HEK293 (cell line): ENCODE data around the gene FXR1.

Experiments
- IKZF3 ChIP-seq: fragments of 450-650 bp; IDR thresholded peaks from 2 replicates; pipeline ENCODE4 v1.5.0; 2018; ENCODE audit warnings: missing biosample characterization, mild to moderate bottlenecking, missing genetic modification characterization, moderate library complexity
- KLF10 ChIP-seq: fragments of 450-650 bp; IDR thresholded peaks from 2 replicates; pipeline ENCODE4 v1.5.1; 2018; ENCODE audit warnings: missing biosample characterization, mild to moderate bottlenecking, missing genetic modification characterization
- KLF9 ChIP-seq: fragments of 450-650 bp; formaldehyde crosslinking; IDR thresholded peaks from 2 replicates; pipeline ENCODE4 v1.5.1; 2016; ENCODE audit warnings: missing biosample characterization, missing genetic modification characterization, low read depth
- MEIS1 ChIP-seq: sonication (generic); formaldehyde crosslinking; IDR thresholded peaks from 2 replicates; pipeline ENCODE4 v1.8.1; 2022; ENCODE audit warnings: missing genetic modification reagents, mild to moderate bottlenecking, borderline replicate concordance
- PRDM1 ChIP-seq: fragments of 450-650 bp; formaldehyde crosslinking; IDR thresholded peaks from 2 replicates; pipeline ENCODE4; 2016; ENCODE audit warnings: missing biosample characterization, missing genetic modification characterization
- RBAK ChIP-seq: fragments of 450-650 bp; formaldehyde crosslinking; IDR thresholded peaks from 2 replicates; pipeline ENCODE4 v1.5.1; 2016; ENCODE audit warnings: missing biosample characterization, missing genetic modification characterization
- WT1 ChIP-seq: fragments of 450-650 bp; formaldehyde crosslinking; IDR thresholded peaks from 2 replicates; pipeline ENCODE4 v1.5.1; 2016; ENCODE audit warnings: missing biosample characterization, missing genetic modification characterization
- ZBTB17 ChIP-seq: fragments of 450-650 bp; formaldehyde crosslinking; IDR thresholded peaks from 2 replicates; pipeline ENCODE4 v1.5.1; 2016; ENCODE audit warnings: missing biosample characterization, missing genetic modification characterization
- ZBTB20 ChIP-seq: fragments of 450-650 bp; formaldehyde crosslinking; IDR thresholded peaks from 2 replicates; pipeline ENCODE4 v1.5.1; 2016; ENCODE audit warnings: missing biosample characterization, missing genetic modification characterization
- ZBTB26 ChIP-seq: fragments of 450-650 bp; formaldehyde crosslinking; optimal IDR thresholded peaks from 2 replicates; pipeline ENCODE3; 2016; ENCODE audit warnings: missing biosample characterization, mild to moderate bottlenecking, missing genetic modification characterization
- ZNF140 ChIP-seq: fragments of 450-650 bp; formaldehyde crosslinking; IDR thresholded peaks from 2 replicates; pipeline ENCODE4 v1.5.1; 2016; ENCODE audit warnings: missing biosample characterization, missing genetic modification characterization
- ZNF175 ChIP-seq: fragments of 450-650 bp; formaldehyde crosslinking; IDR thresholded peaks from 2 replicates; pipeline ENCODE4 v1.5.1; 2016; ENCODE audit warnings: missing biosample characterization, missing genetic modification characterization
- ZNF19 ChIP-seq: fragments of 450-650 bp; formaldehyde crosslinking; IDR thresholded peaks from 2 replicates; pipeline ENCODE4; 2016; ENCODE audit warnings: missing biosample characterization, missing genetic modification characterization, low read depth
- ZNF223 ChIP-seq: fragments of 450-650 bp; formaldehyde crosslinking; IDR thresholded peaks from 2 replicates; pipeline ENCODE4 v1.5.1; 2016; ENCODE audit warnings: missing biosample characterization, missing genetic modification characterization
- ZNF248 ChIP-seq: fragments of 450-650 bp; formaldehyde crosslinking; IDR thresholded peaks from 2 replicates; pipeline ENCODE4 v1.5.1; 2017; ENCODE audit warnings: missing biosample characterization, missing genetic modification characterization
- ZNF302 ChIP-seq: fragments of 450-650 bp; formaldehyde crosslinking; IDR thresholded peaks from 2 replicates; pipeline ENCODE4 v1.5.1; 2016; ENCODE audit warnings: missing biosample characterization, missing genetic modification characterization, low read depth
- ZNF341 ChIP-seq: fragments of 450-650 bp; formaldehyde crosslinking; IDR thresholded peaks from 2 replicates; pipeline ENCODE4; 2016; ENCODE audit warnings: low read depth, missing biosample characterization, missing genetic modification characterization
- ZNF350 ChIP-seq: fragments of 450-650 bp; formaldehyde crosslinking; IDR thresholded peaks from 2 replicates; pipeline ENCODE4 v1.5.0; 2017; ENCODE audit warnings: missing biosample characterization, mild to moderate bottlenecking, missing genetic modification characterization
- ZNF473 ChIP-seq: fragments of 450-650 bp; formaldehyde crosslinking; IDR thresholded peaks from 2 replicates; pipeline ENCODE4 v1.5.1; 2017; ENCODE audit warnings: missing biosample characterization, missing genetic modification characterization
- ZNF488 ChIP-seq: fragments of 450-650 bp; formaldehyde crosslinking; IDR thresholded peaks from 2 replicates; pipeline ENCODE4 v1.5.1; 2016; ENCODE audit warnings: missing biosample characterization, missing genetic modification characterization
- ZNF501 ChIP-seq: fragments of 450-650 bp; formaldehyde crosslinking; IDR thresholded peaks from 2 replicates; pipeline ENCODE4 v1.5.1; 2016; ENCODE audit warnings: missing biosample characterization, missing genetic modification characterization
- ZNF514 ChIP-seq: fragments of 450-650 bp; formaldehyde crosslinking; IDR thresholded peaks from 2 replicates; pipeline ENCODE4 v1.5.1; 2016; ENCODE audit warnings: missing biosample characterization, missing genetic modification characterization
- ZNF558 ChIP-seq: fragments of 450-650 bp; formaldehyde crosslinking; IDR thresholded peaks from 2 replicates; pipeline ENCODE4 v1.5.1; 2016; ENCODE audit warnings: missing biosample characterization, missing genetic modification characterization
- ZNF600 ChIP-seq: fragments of 450-650 bp; formaldehyde crosslinking; IDR thresholded peaks from 2 replicates; pipeline ENCODE4 v1.5.1; 2016; ENCODE audit warnings: missing biosample characterization, missing genetic modification characterization
- ZNF624 ChIP-seq: fragments of 450-650 bp; formaldehyde crosslinking; IDR thresholded peaks from 2 replicates; pipeline ENCODE4 v1.5.1; 2017; ENCODE audit warnings: missing biosample characterization, missing genetic modification characterization
- ZNF654 ChIP-seq: fragments of 450-650 bp; formaldehyde crosslinking; IDR thresholded peaks from 2 replicates; pipeline ENCODE4 v1.5.1; 2016; ENCODE audit warnings: low read depth, missing biosample characterization, missing genetic modification characterization
- ZNF658 ChIP-seq: fragments of 450-650 bp; formaldehyde crosslinking; IDR thresholded peaks from 2 replicates; pipeline ENCODE4; 2016; ENCODE audit warnings: missing biosample characterization, missing genetic modification characterization
- ZNF677 ChIP-seq: fragments of 450-650 bp; IDR thresholded peaks from 2 replicates; pipeline ENCODE4 v1.5.0; 2018; ENCODE audit warnings: missing biosample characterization, mild to moderate bottlenecking, missing genetic modification characterization, moderate library complexity
- ZNF701 ChIP-seq: fragments of 450-650 bp; formaldehyde crosslinking; IDR thresholded peaks from 2 replicates; pipeline ENCODE4 v1.5.1; 2016; ENCODE audit warnings: missing biosample characterization, missing genetic modification characterization
- ZNF768 ChIP-seq: fragments of 450-650 bp; formaldehyde crosslinking; IDR thresholded peaks from 2 replicates; pipeline ENCODE4 v1.5.1; 2018; ENCODE audit warnings: missing biosample characterization, mild to moderate bottlenecking, missing genetic modification characterization
- ZNF776 ChIP-seq: fragments of 450-650 bp; formaldehyde crosslinking; IDR thresholded peaks from 2 replicates; pipeline ENCODE4 v1.5.0; 2017; ENCODE audit warnings: missing biosample characterization, missing genetic modification characterization, borderline replicate concordance
- ZNF785 ChIP-seq: fragments of 450-650 bp; formaldehyde crosslinking; IDR thresholded peaks from 2 replicates; pipeline ENCODE4 v1.5.1; 2016; ENCODE audit warnings: missing biosample characterization, missing genetic modification characterization
- ZNF792 ChIP-seq: fragments of 450-650 bp; formaldehyde crosslinking; IDR thresholded peaks from 2 replicates; pipeline ENCODE4 v1.5.1; 2016; ENCODE audit warnings: missing biosample characterization, missing genetic modification characterization
- ZNF843 ChIP-seq: fragments of 450-650 bp; formaldehyde crosslinking; IDR thresholded peaks from 2 replicates; pipeline ENCODE4 v1.5.1; 2016; ENCODE audit warnings: missing biosample characterization, missing genetic modification characterization
- ZXDB ChIP-seq: fragments of 450-650 bp; formaldehyde crosslinking; IDR thresholded peaks from 2 replicates; pipeline ENCODE4 v1.5.1; 2016; ENCODE audit warnings: missing biosample characterization, missing genetic modification characterization
- TF ChIP-seq, protein P1 (sequence below): fragments of 450-650 bp; formaldehyde crosslinking; IDR thresholded peaks from 2 replicates; pipeline ENCODE4 v1.5.1; 2017; ENCODE audit warnings: missing biosample characterization, missing genetic modification characterization
- TF ChIP-seq, protein P2 (sequence below): fragments of 450-650 bp; formaldehyde crosslinking; IDR thresholded peaks from 2 replicates; pipeline ENCODE4 v1.5.1; 2016; ENCODE audit warnings: missing biosample characterization, missing genetic modification characterization

FXR1 gene

GRCh38 chr3:180912304-180913296 is at the start of gene FXR1 (continued):
- TF ChIP-seq PRDM1 (tag by site-specific recombination) = peak; percentile 36; the same call in 1 of the 2 replicates
- TF ChIP-seq RBAK (tag by site-specific recombination) = no peak
- no peak for TF ChIP-seq ZNF600 (tag by site-specific recombination)
- no peak for TF ChIP-seq KLF10
- TF ChIP-seq ZNF488 (tag by site-specific recombination) = no peak
- TF ChIP-seq ZNF701 (tag by site-specific recombination) = no peak
- TF ChIP-seq ZNF341 (tag by site-specific recombination) = 0 out of 2 replicates have a peak, but pooled peaks have one; percentile 24
- peak; percentile 85 for TF ChIP-seq KLF9
- TF ChIP-seq ZNF776 = no peak
- no peak for TF ChIP-seq ZNF350 (tag by site-specific recombination)
- TF ChIP-seq ZNF501 (tag by site-specific recombination) = 0 out of 2 replicates have a peak, but pooled peaks have one; percentile 21
- peak; percentile 46; the same call in 1 of the 2 replicates for TF ChIP-seq ZXDB (tag by site-specific recombination)
- no peak for TF ChIP-seq ZBTB20 (tag by site-specific recombination)
- TF ChIP-seq, protein P1, sequence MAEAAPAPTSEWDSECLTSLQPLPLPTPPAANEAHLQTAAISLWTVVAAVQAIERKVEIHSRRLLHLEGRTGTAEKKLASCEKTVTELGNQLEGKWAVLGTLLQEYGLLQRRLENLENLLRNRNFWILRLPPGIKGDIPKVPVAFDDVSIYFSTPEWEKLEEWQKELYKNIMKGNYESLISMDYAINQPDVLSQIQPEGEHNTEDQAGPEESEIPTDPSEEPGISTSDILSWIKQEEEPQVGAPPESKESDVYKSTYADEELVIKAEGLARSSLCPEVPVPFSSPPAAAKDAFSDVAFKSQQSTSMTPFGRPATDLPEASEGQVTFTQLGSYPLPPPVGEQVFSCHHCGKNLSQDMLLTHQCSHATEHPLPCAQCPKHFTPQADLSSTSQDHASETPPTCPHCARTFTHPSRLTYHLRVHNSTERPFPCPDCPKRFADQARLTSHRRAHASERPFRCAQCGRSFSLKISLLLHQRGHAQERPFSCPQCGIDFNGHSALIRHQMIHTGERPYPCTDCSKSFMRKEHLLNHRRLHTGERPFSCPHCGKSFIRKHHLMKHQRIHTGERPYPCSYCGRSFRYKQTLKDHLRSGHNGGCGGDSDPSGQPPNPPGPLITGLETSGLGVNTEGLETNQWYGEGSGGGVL (tag by site-specific recombination) = peak; percentile 44; the same call in 1 of the 2 replicates
- no peak for TF ChIP-seq ZNF302 (tag by site-specific recombination)
- TF ChIP-seq ZNF473 = no peak
- TF ChIP-seq ZNF223 (tag by site-specific recombination) = no peak
- no peak for TF ChIP-seq ZNF624 (tag by site-specific recombination)
- TF ChIP-seq ZNF792 (tag by site-specific recombination) = no peak
- TF ChIP-seq WT1 (tag by site-specific recombination) = no peak
- TF ChIP-seq ZNF558 (tag by site-specific recombination) = no peak
- TF ChIP-seq ZNF677 (tag by site-specific recombination) = no peak
- no peak for TF ChIP-seq ZNF514 (tag by site-specific recombination)
- TF ChIP-seq ZNF768 (tag by site-specific recombination) = no peak
- TF ChIP-seq IKZF3 (tag by site-specific recombination) = 0 out of 2 replicates have a peak, but pooled peaks have one; percentile 58
- TF ChIP-seq MEIS1 (CRISPR knock-in tag) = no peak
- TF ChIP-seq ZNF175 (tag by site-specific recombination) = no peak
- no peak for TF ChIP-seq ZNF19 (tag by site-specific recombination)
- no peak for TF ChIP-seq ZNF843
- TF ChIP-seq, protein P2, sequence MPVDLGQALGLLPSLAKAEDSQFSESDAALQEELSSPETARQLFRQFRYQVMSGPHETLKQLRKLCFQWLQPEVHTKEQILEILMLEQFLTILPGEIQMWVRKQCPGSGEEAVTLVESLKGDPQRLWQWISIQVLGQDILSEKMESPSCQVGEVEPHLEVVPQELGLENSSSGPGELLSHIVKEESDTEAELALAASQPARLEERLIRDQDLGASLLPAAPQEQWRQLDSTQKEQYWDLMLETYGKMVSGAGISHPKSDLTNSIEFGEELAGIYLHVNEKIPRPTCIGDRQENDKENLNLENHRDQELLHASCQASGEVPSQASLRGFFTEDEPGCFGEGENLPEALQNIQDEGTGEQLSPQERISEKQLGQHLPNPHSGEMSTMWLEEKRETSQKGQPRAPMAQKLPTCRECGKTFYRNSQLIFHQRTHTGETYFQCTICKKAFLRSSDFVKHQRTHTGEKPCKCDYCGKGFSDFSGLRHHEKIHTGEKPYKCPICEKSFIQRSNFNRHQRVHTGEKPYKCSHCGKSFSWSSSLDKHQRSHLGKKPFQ (tag by site-specific recombination) = peak; percentile 70; the same call in 1 of the 2 replicates
- no peak for TF ChIP-seq ZNF658 (tag by site-specific recombination)
- no peak for TF ChIP-seq ZNF785
- no peak for TF ChIP-seq ZNF654
- TF ChIP-seq ZNF140 (tag by site-specific recombination) = no peak
- no peak for TF ChIP-seq ZNF248 (tag by site-specific recombination)
- TF ChIP-seq ZBTB17 (tag by site-specific recombination) = peak; percentile 93
- peak; percentile 5 for TF ChIP-seq ZBTB26 (tag by site-specific recombination)
